Activated CD4-positive, alpha-beta T cell treated with anti-CD3 and anti-CD28 coated beads, Interleukin-2, Interleukin-4, amounts not matched to agents 100 ng/mL and 50 ng/mL, durations not matched to agents 16 hours and 8 hours (primary cell): Measurements from ENCODE around the gene INVS.
"Not testable (repeated sequence)": the region's sequence is repeated elsewhere in the genome, so short reads cannot be mapped to it uniquely, and the experiment has no call there.

Experiments used
- DNase-seq: peaks from one replicate; pipeline ENCODE4 v3.0.0-alpha.2; 2020; ENCODE audit warnings: low spot score

Gene INVS

GRCh38 chr9:100084734-100085133 is 14.3 kb upstream of the INVS start:
- DNase-seq, result peak; percentile 67

DNA sequence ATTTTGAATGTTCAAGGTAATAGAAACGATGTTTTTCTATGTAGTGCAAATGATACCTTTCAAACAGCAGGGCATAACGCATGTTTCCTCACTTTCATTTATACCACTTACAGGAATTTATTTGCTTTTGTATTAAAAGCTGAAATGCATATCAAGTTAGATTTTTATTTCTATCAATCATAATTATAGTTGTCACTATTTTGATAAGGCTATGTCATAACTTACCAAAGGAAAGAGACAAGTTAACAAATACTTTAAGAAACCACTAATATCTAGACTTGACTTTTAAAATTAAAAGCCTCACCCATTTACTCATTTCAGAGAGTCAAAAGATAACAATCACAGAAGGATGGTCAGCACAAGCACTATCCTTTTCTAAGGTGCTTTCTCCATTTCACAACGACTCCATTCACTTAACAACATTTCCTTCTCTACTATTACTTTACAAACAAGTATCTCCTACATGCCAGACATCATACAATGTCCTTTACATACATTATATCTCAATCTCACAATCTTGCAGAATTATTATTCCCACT is 12.9 kb upstream of the INVS start:
- peak; percentile 46 for DNase-seq

- no peak for DNase-seq
These were observed 11.8 kb upstream of the INVS start for GRCh38 chr9:100087218-100087617.

DNA sequence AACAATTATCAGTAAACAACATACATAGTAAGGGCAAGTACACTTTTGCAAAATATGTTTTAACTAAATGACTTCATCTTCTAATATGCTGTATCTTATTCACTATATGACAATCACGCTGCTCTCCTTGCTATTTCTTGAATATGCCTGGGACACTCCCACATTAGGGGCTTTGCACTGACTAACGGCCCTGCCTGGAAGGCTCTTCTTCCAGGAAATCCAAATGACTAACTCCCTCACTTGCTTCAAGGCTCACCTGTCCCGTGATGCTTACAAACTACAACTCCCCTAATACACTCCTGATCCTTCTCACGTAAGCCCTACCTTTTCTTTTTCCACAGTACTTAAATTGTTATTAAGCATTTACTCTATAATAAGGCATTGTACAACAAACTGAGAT is 10.8 kb upstream of the INVS start:
- DNase-seq, result peak; percentile 25

- DNase-seq, result no peak
These were observed 8.2 kb upstream of the INVS start for GRCh38 chr9:100090880-100091279.

- DNase-seq, result no peak
These were observed 7.4 kb upstream of the INVS start for GRCh38 chr9:100091650-100092049.

GRCh38 chr9:100092066-100092465 is 7.0 kb upstream of the INVS start:
- DNase-seq, result no peak

DNA sequence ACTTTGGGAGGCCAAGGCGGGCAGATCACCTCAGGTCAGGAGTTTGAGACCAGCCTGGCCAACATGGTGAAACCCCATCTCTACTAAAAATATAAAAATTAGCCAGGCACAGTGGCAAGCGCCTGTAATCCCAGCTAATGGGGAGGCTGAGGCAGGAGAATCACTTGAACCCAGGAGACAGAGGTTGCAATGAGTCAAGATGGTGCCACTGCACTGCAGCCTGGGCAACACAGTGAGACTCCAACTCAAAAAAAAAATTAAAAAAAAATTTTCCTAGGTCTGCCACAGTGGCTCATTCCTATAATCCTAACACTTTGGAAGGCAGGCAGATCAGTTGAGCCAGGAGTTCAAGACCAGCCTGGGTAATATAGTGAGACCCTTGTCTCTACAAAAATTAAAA is 4.6 kb upstream of the INVS start:
- not testable (repeated sequence) for DNase-seq

DNA sequence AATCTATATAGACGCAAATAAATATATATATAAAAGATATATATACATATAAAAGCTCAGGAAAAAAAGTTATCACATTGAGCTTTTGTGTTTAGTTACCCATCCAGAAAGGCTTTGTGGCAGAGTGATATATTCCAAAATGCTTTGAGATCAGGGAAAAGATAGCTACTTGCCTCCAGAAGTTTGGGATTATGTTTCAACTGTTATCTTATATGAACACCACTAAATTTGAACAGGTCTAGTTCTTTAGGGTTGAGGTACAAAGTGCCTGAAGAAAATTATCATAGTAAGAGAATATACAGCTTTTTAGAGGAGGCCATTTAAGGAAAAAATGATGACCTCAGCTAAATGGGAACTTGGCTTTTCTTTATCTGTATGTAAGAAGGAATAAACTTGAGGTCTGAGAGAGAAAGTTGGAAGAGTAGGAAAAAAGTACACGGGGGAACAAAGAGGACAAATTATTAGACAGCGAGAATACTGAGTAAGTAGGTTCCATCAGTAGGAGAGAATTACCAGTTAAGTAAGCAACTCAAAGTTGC is 2.6 kb upstream of the INVS start:
- DNase-seq, result no peak

DNA sequence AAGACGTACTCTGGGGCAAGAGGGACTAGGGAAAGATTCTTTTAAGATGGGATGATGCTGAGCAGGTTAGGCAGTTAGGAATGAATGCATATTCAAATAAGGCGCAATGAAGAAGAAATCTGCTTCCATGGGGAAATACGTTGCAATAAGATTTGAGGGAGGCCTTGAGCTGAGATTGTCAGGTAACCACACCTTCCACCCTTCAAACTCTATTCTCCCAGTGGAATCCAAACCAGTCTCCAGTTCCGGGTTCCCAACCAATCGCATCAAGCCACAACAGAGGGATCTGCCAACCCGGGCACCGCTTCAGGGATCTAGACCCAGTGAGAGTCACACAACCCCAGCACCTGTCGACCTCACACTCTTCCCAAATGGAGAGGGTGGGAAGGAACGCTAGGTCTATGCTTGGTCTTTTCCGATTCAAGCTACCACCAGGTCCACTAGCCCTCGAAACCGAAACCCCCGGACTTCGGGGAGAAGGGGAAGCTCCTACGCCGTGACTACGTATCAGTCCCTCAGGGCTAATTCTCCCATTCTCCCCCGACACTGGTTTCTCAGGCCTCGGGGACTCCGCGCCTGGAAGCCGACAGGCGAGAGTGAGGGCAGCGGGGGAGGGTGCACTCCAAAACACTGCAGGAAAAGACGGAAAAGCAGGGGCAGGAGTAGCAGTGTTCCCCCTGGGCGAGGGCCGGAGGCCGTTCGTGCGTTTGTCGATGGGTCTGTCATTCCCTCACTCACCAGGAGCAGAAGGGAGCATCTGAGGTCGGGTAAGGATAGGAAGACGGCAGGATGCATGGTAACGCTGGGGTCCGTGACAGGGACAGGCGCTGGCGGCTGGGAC is 777 bp upstream of the INVS start:
- DNase-seq, result peak; percentile 30

DNA sequence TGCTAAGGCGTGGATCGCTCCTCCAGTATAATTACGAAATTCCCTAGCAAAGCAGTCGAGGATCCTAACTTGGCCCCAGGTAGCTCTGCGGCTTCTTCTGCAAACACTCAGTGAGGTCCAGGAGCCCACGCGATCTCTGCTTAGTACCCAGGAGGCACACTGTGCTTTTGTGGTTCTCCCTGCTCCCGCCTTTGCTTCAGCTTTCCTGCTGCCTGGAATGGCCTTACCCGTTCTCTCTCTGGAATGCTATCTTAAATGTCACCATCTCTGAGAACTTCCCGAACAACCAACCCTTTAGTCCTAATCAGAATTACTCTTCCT is 639 bp downstream of the INVS start:
- no peak for DNase-seq

GRCh38 chr9:100100146-100100667 is 1.2 kb downstream of the INVS start:
- DNase-seq, result no peak

DNA sequence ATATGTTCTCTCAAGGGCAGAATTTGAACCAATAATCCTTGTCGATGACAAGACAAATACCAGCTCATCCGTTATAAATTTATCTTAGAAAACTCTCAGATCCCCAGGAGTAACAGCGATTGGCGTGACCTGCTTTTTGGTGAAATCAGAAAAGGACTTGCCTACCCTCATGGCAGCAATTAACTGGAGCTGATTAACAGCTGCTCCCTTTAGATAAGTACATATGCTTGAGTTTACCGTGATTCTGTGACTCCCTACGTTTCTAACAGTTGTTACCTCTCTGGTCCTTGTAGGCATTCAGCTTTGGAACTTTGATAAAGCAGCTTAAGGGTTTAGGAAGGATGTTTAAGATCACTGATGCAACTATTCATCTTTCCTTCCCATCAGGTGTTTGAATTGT is 2.6 kb downstream of the INVS start:
- DNase-seq, result no peak

GRCh38 chr9:100104314-100104713 is 5.3 kb downstream of the INVS start:
- DNase-seq, result no peak

DNA sequence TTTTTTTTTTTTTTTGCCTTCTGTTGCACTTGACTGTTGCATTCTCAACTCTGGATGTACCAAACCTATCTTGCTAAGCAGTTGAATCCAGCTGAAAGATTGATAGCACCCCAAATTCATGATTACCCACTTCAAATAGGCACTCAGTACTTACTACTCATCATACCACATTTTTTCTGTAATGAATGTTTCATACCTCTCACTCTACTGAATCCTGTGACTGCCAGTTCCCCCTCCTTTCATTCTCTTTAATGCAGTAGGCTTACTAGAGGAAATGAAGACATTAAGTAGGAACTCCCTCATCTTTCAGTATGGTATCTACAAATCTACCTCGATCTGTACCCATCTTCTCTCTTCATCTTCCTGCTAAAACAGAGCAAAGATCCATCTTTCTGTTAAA is 6.8 kb downstream of the INVS start:
- no peak for DNase-seq

- no peak for DNase-seq
These were observed 7.6 kb downstream of the INVS start for GRCh38 chr9:100106616-100107015.

DNA sequence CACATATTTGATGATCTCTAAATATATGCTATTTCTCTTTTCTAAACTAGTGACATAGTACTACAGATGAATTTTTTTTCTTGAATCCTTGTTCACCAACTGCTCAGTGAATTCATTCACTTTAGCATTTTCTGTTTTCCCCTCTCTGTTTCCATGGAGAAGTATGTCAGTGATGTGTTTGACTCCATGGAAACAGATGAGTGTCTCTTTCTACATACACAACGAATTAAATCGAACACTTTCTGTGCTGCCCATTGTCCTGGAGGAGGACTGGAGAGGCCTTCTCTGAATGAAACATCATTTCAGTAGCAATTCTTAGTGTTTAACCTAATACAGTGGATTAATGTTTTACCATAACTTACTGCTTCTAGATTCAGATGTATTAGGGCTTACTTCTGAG is 9.5 kb downstream of the INVS start:
- DNase-seq, result no peak

DNA sequence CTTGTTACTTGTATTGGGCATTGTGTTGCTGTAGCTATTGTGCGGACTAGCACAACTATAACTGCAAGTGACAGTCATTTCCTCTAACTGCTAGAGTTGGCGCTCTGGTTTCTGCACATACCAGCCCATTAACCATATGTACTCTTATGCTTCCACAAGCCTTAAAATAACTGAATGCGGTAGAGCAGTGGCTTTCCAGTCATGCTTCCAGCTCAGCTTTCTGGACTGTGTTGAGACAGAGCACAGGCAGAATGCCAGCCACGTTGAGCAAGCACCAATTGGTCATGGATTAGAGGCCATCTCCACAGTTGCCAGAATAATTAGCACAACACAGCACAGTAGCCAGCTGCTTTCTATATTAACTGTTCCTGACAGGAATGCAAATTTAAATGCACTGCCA is 12.2 kb downstream of the INVS start:
- DNase-seq, result no peak

DNA sequence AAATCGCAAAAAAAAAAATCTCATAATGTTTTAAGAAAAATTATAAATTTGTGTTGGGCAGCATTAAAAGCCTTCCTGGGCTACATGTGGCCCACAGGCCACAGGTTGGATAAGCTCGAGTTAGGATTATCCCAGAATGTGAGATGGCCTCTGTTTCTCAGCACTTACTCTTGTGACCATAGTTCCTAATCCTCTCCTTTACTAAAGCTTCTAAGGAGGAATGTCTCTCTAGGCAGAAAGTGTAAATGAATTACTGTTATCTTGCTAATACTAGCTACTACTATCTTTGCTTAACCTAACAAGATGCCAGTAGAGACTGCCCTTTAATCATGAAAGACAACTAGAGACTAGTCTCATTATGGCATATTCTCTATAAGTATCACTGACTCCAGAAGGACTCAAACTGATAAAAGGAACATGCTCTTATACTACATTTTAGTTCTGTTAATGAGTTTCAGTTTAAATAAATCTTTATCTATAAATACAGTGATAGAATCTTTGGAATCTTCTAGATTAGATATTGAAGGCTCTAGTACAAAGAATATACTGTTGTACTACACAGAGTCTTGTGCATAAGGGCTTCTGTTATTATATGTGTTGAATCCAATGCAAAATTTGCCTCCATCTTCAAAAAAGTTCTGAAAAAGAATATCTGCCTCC is 13.8 kb downstream of the INVS start:
- DNase-seq, result no peak

- no peak for DNase-seq
These were observed 18.3 kb downstream of the INVS start for GRCh38 chr9:100117316-100117715.

DNA sequence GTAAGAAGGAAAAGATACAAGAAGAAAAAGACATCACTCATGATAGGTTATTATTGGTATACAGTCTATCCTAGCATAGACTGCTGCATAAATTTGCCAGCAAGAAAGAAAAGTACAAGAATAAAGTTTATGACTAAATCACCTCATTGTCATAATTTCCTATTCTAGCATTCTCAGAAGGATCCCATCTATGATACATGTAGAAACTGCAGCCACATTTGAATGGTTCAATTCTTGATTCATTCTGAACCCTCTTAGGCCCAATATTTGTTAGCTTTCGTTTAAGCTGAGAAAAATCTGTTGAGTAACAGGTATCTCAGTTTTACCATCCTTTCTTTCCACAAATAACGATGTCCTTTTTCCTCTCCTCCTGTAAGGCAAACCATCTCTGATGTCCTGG is 21.2 kb downstream of the INVS start:
- peak; percentile 16 for DNase-seq

DNA sequence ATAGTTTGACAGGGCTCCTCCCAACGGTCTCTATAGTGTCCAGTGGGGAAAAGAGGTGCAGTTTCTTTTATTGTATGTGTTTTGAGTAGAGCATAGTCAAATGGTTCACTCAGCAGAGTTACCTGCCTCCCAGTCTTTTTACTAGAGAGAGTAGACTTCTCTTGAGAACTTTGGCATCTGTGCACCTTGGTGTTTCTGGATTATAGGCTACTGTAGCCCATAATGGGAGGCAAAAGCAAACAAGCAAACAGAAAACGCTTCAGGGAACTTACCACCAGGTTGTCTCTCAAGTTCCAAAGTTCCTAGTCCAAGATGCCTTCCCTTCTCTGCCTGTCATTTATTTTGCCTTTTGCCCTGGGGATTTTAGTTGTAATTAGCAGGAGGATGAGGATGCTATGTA is 26.2 kb downstream of the INVS start:
- no peak for DNase-seq

GRCh38 chr9:100125910-100126309 is 26.9 kb downstream of the INVS start:
- no peak for DNase-seq
